IMR-90 (cell line): ENCODE results near the gene PTPRG.

Experiments
- CTCF ChIP-seq: conservative IDR thresholded peaks from 2 replicates; pipeline ENCODE4 v1.5.1; 2012; ENCODE audit warnings: mild to moderate bottlenecking, low read depth, low read length, improper control_type of control experiment
- ELK1 ChIP-seq: fragments of 150-350 bp; IDR thresholded peaks from 2 replicates; pipeline ENCODE4 v1.6.1; 2016; ENCODE audit warnings: low read depth, mild to moderate bottlenecking, low read length, moderate library complexity, borderline replicate concordance
- FOS ChIP-seq: fragments of 150-350 bp; IDR thresholded peaks from 2 replicates; pipeline ENCODE4 v1.6.1; 2016; ENCODE audit warnings: low read depth, low read length
- RAD21 ChIP-seq: IDR thresholded peaks from 2 replicates; pipeline ENCODE4 v1.6.1; 2012; ENCODE audit warnings: low read length, improper control_type of control experiment
- SMC3 ChIP-seq: fragments of 150-350 bp; IDR thresholded peaks from 2 replicates; pipeline ENCODE4 v1.6.1; 2016; ENCODE audit warnings: low read depth, mild to moderate bottlenecking, antibody characterized with exemption, low read length, moderate library complexity

GRCh38 chr3:62318752-62319569 is 757.6 kb downstream of the PTPRG start:
- TF ChIP-seq CTCF (no peak), ELK1 (no peak), RAD21 (no peak), FOS (no peak), SMC3 (no peak)
